Fibroblast of peridontal ligament (primary cell): ENCODE data around the gene NCOA5.

Source experiments
- DNase-seq: peaks from one replicate; pipeline ENCODE4 v3.0.0-alpha.2; 2010; ENCODE audit errors: extremely low read depth

NCOA5 gene

DNA sequence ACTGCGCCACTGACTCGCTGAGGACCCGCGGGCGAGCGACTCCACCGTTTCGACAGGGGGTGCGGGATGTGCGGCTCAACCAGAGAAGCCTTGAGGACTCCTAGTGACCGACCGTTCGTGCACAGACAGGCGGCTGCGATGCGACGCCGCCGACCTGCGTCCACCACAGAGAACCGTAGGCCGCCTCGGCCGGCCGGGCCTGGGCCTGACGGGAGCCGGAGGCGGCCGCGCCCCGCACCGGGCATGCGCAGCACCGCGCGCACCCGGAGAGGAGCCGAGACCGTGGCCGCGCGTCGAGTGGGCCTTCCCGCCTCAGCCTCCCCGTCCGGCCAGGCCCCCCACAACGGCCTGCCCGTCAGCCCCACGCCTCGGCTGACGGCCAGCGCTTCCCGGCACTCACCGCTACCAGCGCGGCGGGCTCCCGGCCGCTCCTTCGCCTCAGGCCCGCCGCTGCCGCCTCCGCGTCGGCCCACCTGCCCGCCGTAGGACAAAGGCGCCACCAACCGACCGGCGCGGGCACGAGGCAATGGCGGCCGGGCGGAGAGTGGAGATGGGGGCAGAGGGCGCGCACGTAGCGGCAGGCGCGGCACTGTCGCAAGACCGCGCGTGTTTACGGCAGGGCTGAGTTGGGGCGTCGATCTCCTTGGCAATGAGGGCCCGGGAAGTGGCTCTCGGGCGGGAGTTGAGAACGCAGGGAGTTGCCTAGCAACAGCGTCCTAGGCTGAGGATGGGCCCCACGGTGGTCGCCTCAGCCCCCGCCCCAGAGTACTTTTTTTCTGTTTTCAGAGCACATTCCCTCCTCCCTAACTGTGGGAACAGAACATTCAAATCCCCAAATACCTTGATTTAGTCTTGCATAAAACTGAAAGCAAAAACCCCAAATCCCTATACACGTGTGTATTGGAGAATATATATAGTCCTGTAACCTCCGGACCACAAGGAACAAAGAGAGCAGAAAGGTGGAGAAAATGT, at the start of gene NCOA5:
NCOA5 (minus strand) TSS at position 546 of the 972 bp plus-strand sequence. CDS start 10,538 bp downstream, outside the sequence.
- peak; percentile 93 for DNase-seq

DNA sequence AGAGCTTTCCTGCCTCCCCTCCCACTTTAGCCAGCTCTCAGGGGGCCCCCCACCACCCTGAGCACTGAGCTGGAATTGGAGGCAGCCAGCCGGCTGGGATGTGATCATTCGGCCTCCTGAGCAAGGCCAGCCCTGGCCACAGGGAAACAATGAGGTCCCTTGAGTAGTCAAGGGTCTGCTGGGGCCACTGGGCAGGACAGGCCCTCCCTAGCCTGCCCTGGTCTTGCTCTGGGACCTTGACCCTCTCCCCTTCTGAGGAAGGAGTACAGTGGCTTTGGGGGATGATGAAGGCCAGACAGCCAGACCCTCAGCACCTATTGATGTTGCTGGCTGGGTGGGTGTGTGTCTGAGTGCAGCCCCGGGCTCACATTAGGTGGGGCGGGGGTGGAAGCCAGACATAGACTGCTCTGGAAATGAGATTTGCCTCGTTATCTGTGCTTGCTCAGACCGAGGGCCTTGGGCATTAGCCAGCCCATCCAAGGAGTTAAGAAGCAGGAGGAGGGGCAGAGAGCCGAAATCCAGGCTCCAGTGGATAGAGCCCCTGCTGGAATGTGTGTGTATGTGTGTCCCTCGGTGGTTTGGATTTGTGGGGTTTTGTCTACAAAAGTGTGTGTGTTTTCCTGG, 49.6 kb upstream of the NCOA5 start:
- DNase-seq = no peak

DNA sequence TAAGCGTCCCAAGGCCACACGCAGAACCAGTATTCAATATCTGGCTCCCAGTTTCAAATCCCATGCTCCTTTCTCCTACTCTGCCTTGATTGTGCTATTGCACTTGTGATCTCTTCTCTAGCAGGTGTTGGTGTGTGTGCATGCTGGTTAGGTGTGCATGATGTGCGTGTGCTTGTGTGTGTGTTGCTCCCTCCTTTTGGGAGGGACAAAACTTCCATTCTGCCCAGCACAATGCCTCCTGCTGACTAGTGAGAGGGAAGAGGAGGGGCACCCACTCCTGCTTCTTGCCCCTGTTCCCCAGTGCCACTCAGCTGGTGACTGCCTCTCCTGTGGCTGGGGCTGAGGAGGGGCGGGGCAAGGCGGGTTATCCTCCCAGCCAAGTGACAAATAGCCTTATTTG, 48.1 kb upstream of the NCOA5 start:
- no peak for DNase-seq

DNA sequence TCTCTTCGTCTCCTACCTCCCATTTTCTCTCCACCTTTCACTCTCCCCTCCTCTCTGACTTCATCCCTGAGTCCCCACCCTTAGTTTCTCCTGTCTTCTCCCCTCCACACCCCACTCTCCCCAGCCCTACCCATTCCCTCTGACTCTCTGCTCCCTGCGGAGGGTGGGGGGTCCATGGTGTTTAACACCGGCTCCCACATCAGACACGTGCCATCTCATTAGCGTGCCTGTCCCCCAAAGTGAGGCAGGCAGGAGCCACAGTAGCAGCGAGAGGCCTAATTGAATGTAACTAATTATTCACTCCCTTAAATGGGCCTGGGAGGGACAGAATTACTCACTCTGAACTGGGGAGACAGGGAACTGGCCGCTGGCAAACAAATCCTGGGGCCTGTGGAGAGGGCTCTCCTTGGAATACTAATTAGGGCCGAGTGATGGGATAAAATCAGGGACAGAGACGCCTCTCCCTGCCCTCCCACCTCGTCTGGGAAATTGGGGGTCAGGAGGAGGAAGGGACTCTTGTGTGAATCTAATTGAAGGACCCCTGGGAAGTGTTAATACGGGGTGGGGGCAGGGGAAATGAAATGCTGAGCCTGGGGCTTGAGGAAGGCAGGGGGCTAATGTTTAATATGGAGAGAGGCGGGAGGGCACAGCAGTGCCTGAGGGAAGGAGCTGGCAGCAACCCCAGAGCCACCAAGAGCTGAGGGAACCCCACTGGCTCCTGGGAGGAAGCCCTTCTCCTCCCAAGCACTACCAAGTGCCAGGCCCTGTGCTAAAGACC, 46.3 kb upstream of the NCOA5 start:
- DNase-seq = no peak

DNA sequence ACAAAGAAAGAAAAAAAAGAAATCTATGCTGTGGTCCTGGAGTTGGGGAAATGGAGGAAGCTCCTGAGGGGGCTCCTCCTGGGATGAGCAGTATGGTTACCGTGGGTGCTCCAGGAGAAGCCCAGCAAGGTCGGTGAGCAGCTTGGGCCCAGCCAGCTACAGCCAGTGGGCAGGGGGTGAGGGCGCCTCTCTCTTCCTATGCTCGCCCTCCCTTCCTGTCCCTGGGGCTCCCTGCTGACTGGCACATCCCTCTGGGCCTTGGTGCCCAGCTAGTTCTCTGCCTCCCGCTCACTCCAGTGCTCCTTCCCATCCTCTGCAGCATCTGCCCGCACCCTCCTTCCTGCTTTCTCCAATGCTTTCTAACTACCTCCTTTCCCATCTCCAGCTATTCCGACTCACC, 45.0 kb upstream of the NCOA5 start:
- no peak for DNase-seq

DNA sequence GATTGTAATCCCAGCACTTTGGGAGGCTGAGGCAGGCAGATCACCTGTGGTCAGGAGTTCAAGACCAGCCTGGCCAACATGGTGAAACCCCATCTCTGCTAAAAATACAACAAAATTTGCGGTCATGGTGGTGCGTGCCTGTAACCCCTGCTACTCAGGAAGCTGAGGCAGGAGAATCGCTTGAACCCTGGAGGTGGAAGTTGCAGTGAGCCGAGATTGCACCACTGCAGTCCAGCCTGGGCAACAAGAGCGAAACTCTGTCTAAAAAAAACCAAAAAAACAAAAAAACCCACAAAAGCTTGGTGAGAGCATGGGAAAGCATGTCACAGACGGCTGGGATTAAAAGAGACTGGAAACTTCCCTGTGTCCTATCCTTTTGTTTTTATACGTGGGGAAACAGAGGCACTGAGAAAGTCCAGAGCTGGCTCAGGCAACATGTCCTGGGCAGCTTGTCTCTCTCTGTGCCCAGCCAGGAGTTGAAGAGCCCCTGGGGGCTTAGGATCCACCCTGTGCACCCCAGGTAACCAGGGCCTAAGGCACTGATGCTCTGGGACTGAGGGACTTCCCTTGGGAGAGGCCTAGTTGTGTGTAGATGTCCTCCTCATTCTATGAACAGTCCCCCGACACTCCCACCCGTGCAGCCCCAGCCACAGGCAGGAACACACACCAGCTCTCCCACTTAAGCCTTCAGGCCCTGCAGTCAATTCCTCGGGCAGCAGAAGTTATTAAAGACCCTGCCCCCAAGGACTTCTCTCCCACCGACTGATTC, 44.3 kb upstream of the NCOA5 start:
- DNase-seq = no peak

DNA sequence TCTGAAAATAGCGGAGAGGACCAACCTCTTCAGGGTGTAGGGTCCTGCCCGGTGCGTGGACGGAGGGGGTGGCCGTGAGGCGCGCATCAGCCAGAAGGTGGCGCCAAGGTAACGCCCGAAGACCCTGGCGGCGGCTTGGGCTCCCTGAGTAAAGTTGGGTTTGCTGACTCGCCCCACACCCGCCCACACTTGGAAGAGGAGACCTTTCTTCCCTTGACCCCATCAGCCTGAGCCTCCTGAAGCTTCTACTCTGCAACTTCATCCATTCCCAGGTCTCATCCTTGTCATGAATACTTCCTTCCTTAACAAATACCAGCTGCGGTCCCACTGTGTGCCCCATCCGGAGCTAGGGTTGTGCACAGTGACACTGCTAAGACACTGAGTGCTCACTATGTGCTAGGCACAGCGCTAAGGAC, 43.0 kb upstream of the NCOA5 start:
- DNase-seq = peak; percentile 50

DNA sequence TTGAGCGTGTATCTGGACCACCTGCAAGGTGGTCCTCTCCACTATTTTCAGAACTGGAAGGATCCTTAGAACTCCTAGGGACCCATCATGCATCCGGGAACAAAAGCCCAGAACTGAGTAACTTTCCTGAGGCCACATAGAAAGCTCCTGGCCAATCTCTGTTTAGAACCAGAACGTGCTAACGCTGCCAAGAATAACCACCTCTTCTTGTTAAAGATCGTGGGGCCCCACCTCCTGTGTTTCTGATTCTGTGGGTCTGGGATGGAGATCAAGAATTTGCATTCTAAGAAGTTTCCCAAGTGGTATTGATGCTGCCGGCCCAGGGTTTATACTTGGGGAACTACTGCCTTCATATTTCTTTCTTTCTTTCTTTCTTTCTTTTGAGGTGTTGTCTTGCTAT, 41.6 kb upstream of the NCOA5 start:
- DNase-seq = peak; percentile 77

DNA sequence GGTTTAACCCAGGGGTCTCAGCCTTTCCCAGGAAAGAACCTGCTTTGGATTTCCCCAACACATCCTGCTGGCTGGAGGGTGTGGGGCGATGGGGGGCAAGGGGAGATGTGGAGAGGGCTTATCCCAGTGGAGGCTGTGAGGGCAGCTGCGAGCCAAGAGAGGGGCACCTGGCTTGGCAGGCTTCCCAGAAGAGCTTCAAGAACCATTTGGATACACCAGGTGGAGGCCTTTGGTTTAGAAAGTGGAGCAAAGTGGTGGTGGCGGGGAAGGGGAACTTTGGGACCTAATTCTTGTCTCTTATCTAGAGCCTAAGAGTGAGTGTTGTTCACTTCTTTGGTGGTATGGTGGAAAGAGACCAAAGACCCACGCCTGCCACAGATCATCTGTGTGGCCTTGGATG, 40.8 kb upstream of the NCOA5 start:
- DNase-seq = no peak

DNA sequence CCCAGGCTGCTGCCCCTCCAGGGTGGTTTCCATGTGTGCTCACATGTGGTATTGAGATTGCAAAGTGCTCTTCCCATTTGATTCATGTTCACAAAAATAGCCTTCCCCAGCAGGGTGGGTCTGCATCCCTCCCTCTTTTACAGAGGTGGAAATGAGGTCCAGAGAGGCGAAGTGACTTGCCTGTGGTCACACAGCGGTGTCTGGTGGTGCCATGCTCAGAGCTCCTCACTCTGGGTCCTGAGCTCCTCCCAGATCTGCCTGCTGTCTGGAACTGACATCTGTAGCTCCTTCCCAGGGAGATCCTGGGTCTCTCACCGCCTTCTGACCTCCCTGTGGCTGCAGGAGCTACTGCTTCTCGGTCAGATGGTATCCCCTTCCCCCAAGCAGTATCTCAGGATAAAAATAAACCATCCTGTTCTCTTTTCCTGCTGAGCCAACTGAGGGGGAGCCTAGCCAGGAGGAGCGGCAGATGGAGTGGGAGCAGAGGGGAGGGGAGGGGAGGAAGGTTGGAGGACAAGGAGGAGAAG, 40.3 kb upstream of the NCOA5 start:
- DNase-seq = no peak

DNA sequence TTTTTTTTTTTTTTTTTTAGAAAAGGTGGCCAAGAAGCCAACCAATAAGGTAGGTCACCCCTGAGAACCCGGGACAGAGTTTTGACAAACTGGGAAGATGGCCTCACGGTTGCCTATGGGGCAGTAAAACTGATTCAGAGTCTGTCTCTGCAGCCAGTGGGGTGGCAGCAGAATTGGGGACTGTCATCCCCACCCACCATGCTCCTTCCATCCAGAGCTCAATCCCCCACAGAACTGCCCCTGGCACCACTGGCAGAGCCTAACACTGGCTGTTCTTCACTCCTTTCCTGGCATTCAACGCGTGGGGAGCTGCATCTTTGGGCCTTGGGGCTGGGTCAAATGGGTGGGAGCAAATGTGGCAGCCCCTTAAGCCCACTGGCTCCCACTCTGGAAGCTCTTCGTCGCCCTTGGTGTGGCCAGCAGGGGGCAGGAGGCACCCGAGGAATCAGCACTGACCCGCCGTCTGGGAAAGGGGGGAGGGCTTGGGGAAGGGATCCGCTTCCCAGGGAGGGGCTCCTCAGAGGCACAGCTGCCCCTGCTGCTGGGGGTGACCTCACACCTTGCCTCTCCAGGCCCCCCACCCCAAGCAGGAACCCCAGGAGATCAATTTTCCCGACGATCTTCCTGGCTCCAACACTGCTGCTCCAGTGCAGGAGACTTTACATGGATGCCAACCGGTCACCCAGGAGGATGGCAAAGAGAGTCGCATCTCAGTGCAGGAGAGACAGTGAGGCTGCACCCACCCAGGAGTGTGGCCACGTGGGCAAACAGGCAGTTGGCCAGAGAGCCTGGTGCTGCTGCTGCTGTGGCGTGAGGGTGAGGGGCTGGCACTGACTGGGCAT, 38.8 kb upstream of the NCOA5 start:
- DNase-seq = no peak

DNA sequence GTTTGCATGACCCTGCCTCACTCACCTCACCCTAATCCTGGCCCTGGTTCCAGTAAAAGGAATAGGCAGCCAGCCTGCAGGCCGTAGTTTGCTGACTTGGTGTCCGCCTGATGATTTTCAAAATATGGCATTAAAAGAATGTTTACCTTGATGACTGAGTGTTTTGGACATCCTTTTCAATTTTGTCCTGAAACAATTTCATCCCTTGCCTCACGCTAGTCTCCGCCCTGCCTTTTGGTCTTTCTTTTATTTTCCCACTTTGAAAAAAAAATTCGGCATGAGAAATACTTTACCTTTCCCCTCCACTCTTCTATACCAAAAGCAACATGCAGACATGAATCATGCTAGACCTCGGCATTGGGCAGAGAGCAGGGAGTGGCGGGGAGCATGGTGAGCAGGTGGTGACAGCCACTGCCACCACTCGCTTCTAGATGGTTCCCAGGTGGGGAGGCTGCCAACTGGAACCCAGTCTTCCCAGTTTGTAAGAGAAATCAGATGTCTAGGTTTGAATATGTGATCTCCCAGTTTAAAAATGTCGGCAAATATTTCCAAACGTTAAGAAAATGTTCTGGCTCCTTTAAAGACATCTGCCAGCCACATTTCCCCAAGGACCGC, 37.7 kb upstream of the NCOA5 start:
- DNase-seq = no peak

DNA sequence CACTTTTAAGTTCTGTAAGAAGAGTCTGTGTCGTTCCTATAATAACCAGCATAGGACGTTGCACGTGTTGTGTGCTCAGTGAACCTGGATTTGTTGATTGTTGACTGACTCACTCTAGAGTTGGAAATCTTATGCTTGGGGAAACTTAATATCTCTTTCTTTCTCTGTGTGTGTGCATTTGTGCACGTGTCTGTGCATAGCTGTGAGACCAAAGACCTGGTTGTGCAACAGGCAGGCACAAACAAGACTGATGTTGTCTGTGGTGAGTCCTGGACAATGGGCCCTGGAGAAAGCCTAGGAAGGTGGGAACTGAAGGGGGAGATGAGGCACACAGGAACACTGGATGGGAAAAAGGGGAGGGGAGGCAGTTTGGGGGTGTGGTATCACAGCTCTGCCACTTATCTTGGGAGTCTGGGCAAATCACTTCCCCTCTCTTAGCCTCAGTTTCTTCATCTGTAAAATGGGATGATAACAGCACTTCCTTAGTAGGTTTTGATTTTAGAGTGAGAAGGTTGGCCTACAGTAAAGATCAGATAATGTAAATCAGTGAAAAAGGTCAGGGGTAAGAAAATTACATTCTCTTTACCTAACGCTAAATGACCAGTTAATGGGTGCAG, 36.8 kb upstream of the NCOA5 start:
- DNase-seq = no peak

DNA sequence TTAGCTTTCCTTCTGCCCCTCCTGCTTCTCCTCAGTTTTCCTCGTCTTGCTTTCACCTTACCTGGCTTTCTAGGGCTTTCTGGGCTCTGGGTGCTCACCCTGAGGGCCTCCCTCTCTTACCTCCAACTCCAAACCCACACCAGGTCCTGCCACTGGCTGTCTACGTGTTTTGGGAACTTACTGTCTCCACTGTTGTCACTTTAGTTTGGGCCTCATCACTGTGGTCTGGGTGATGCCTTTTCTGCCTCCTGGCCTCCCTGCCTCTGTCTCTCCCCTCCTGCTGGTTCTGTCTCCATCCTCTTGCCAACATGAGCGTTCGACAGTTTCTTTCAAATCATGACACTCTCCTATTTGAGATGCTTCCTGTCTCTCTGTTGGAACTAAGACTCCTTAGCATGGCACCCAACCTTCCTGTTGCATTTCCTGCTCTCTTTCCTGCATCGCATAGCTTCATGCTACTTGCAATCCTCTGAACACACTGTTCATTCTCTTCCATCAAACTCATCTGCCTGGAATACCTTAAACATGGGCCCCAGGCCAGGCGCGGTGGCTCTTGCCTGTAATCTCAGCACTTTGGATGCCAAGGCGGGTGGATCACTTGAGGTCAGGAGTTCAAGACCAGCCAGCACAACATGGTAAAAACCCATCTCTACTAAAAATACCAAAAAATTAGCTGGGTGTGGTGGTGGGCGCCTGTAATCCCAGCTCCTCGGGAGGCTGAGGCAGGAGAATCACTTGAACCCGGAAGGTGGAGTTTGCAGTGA, 33.9 kb upstream of the NCOA5 start:
- no peak for DNase-seq

DNA sequence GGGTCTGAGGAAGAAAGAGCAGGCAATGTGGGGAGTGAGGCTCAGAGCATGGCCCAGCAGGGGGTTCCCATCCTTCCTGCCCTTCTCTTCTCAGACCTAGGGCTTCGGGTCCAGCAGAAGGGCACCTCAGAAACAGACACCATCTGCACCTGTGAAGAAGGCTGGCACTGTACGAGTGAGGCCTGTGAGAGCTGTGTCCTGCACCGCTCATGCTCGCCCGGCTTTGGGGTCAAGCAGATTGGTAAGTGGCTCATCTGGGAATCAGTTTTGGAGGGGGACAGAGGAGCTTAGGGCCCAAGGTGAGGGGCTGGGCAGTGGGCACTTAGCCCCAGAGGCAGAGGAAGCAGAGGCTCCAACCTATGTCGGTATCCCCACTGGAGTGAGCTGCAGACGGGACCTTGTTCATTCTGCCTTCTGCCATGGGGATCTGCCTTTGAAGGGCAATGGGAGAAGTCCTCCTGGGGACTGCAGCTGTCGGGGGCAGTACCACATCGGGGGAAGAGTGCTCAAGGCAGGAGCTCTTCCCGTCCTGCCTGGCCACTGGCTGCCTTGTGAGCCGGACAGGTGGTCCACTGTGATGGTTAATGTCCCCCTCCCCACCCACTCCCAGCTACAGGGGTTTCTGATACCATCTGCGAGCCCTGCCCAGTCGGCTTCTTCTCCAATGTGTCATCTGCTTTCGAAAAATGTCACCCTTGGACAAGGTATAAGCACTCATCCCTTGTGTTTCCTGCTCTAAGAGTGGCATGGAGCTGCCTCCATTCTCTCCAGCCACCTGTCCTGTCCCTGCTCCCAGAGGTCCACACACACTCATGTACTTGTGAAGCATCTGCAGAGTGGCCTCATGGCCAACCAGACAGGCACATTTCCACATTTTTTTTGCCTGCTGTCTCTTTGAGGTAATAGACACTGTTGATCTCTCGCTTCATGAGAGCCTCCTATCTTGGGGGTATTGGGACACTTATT, 33.0 kb upstream of the NCOA5 start:
- DNase-seq = no peak

DNA sequence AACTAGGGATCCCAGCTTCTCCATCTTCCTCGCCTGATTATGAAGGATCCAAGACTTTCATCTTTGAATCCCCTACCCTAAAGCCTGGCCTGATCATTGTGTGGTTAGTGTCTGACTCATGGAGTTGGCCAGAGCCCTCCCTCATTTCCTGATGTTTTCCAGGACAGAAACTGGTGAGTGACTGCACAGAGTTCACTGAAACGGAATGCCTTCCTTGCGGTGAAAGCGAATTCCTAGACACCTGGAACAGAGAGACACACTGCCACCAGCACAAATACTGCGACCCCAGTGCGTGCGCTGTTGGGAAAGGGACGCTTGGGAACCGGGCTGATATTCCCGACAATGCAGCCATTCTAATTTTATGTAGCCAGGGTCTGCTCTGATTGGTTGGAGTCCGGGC, 32.3 kb upstream of the NCOA5 start:
- DNase-seq = peak; percentile 57

DNA sequence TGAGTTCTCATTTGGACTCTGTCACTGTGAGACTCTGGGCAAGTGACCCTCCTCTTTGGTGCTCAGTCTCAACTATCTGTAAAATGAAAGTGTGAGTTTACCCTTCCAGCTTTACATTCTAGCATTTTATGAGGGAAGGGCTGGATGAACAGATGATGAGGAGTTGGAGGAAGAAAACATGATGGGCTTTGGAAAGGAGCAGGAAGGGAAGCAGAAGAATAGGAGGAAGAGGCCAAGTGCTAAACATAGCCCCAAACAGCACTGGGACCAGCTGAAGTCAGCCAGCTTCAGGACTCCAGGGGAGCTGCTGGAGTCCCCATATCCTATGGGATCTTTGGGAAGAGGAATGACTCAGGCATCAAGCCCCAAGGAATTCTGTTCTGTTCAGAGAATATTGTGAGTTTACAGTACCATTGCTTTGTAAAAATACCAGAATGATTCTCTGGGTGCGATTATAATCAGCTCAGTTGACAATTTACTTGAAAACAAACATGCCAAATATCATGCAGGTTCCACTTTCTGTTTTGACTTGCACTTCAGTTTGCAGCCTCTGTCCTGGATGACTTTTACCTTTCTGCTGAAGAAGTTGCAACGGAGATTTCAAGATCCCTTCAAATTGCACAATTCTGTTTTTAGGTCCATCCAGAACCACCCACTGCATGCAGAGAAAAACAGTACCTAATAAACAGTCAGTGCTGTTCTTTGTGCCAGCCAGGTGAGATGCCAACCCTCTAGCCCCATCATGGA, 31.6 kb upstream of the NCOA5 start:
- peak; percentile 11 for DNase-seq
